Neural cell (in vitro differentiated cells): ENCODE measurements around the gene NT5DC3. TPM values are rescaled to one million over a fixed set of nuclear protein-coding genes. Genes with fewer than 3 reads are reported as not detected.

Source experiments
- H2AFZ ChIP-seq: fragments of 200-600, 300-800 bp; sonication (generic), shearing (Covaris generic); 2 replicates; pipeline ENCODE4 v1.6.0; 2014; ENCODE audit warnings: low read depth, mild to moderate bottlenecking, antibody characterized with exemption, low read length, moderate library complexity
- H3F3A ChIP-seq: fragments of 200-600 bp; shearing (Covaris generic); 2 replicates; pipeline ENCODE4 v1.6.1; 2016; ENCODE audit warnings: mild to moderate bottlenecking, moderate library complexity, mixed read lengths, antibody characterized with exemption, low read length; ENCODE audit not compliant: insufficient read depth, poor library complexity, severe bottlenecking
- H3K27ac ChIP-seq: fragments of 200-600, 300-800 bp; sonication (generic), shearing (Covaris generic); 2 replicates; pipeline ENCODE4 v1.5.1; 2014; ENCODE audit warnings: mild to moderate bottlenecking, low read length, moderate library complexity
- H3K27me3 ChIP-seq: fragments of 300-800, 200-600 bp; sonication (generic), shearing (Covaris generic); 2 replicates; pipeline ENCODE4 v1.6.0; 2014; ENCODE audit warnings: mild to moderate bottlenecking, low read depth, low read length, moderate library complexity; ENCODE audit not compliant: insufficient read depth
- H3K36me3 ChIP-seq: fragments of 300-800, 200-600 bp; sonication (generic), shearing (Covaris generic); 2 replicates; pipeline ENCODE4 v1.5.1; 2014; ENCODE audit warnings: mild to moderate bottlenecking, antibody characterized with exemption, low read length, moderate library complexity; ENCODE audit not compliant: insufficient read depth
- H3K4me2 ChIP-seq: fragments of 300-800, 200-600 bp; sonication (generic), shearing (Covaris generic); 2 replicates; pipeline ENCODE4 v1.6.0; 2014; ENCODE audit warnings: mild to moderate bottlenecking, low read length
- H3K4me3 ChIP-seq: fragments of 300-800, 200-600 bp; sonication (generic), shearing (Covaris generic); 2 replicates; pipeline ENCODE4 v1.5.1; 2014; ENCODE audit warnings: mild to moderate bottlenecking, low read length, moderate library complexity
- H3K79me2 ChIP-seq: fragments of 200-600 bp; shearing (Covaris generic); replicated peaks from 2 replicates; pipeline ENCODE4 v1.6.0; 2014; ENCODE audit warnings: mild to moderate bottlenecking, low read length, moderate library complexity; ENCODE audit not compliant: insufficient read depth
- H3K9ac ChIP-seq: fragments of 300-800, 200-600 bp; sonication (generic), shearing (Covaris generic); 2 replicates; pipeline ENCODE4 v1.6.1; 2016; ENCODE audit warnings: mild to moderate bottlenecking, low read length, mixed read lengths
- H3K9me2 ChIP-seq: fragments of 200-600 bp; shearing (Covaris generic); 2 replicates; pipeline ENCODE4 v1.6.1; 2016; ENCODE audit warnings: mild to moderate bottlenecking, low read length, mixed read lengths; ENCODE audit not compliant: insufficient read depth
- H3K9me3 ChIP-seq: fragments of 200-600, 300-800 bp; sonication (generic), shearing (Covaris generic); 2 replicates; pipeline ENCODE4 v1.6.1; 2016; ENCODE audit warnings: mild to moderate bottlenecking, mixed run types, low read length, moderate library complexity, mixed read lengths
- H4K20me1 ChIP-seq: fragments of 200-600 bp; shearing (Covaris generic); 2 replicates; pipeline ENCODE4 v1.6.1; 2016; ENCODE audit warnings: mild to moderate bottlenecking, mixed run types; ENCODE audit not compliant: insufficient read depth
- EP300 ChIP-seq: fragments of 450-650 bp; conservative IDR thresholded peaks from 2 replicates; pipeline ENCODE4 v1.6.1; 2014; ENCODE audit warnings: antibody characterized with exemption, mild to moderate bottlenecking, moderate library complexity; ENCODE audit not compliant: poor library complexity, severe bottlenecking
- EZH2 ChIP-seq: fragments of 200-600, 300-800 bp; shearing (Covaris generic), sonication (generic); IDR thresholded peaks from 2 replicates; pipeline ENCODE4 v1.6.1; 2014; ENCODE audit warnings: antibody characterized with exemption, low read length, borderline replicate concordance, mild to moderate bottlenecking; ENCODE audit not compliant: insufficient read depth, poor library complexity, severe bottlenecking
- MXI1 ChIP-seq: fragments of 450-650 bp; conservative IDR thresholded peaks from 2 replicates; pipeline ENCODE4 v1.6.1; 2014; ENCODE audit warnings: antibody characterized with exemption, mild to moderate bottlenecking; ENCODE audit not compliant: poor library complexity, severe bottlenecking
- POLR2AphosphoS5 ChIP-seq: IDR thresholded peaks from 2 replicates; pipeline ENCODE4 v1.6.1; 2012
- RAD21 ChIP-seq: fragments of 450-650 bp; conservative IDR thresholded peaks from 2 replicates; pipeline ENCODE4 v1.6.1; 2014; ENCODE audit warnings: antibody characterized with exemption, mild to moderate bottlenecking, moderate library complexity
- SMC3 ChIP-seq: fragments of 450-650 bp; conservative IDR thresholded peaks from 2 replicates; pipeline ENCODE4 v1.6.1; 2014; ENCODE audit warnings: antibody characterized with exemption, mild to moderate bottlenecking, moderate library complexity; ENCODE audit not compliant: poor library complexity
- TAF1 ChIP-seq: IDR thresholded peaks from 2 replicates; pipeline ENCODE4 v1.6.1; 2012; ENCODE audit warnings: low read depth
- polyA plus RNA-seq: library from polyadenylated mRNA; depleted of rRNA; stranded (reverse); fragments of >200 nt; gene quantifications from 2 replicates; pipeline ENCODE4 v1.2.3, GENCODE V29; 2014
- TF ChIP-seq, protein P1 (sequence below): fragments of 450-650 bp; IDR thresholded peaks from 2 replicates; pipeline ENCODE4 v1.5.1; 2014; ENCODE audit warnings: antibody characterized with exemption, mild to moderate bottlenecking, moderate library complexity; ENCODE audit not compliant: poor library complexity, severe bottlenecking
- TF ChIP-seq, protein P2 (sequence below): IDR thresholded peaks from 2 replicates; pipeline ENCODE4 v1.6.1; 2012; ENCODE audit warnings: borderline replicate concordance

The NT5DC3 gene
- polyA plus RNA-seq, 1 donor from 2014 or later = 4.0 TPM

DNA sequence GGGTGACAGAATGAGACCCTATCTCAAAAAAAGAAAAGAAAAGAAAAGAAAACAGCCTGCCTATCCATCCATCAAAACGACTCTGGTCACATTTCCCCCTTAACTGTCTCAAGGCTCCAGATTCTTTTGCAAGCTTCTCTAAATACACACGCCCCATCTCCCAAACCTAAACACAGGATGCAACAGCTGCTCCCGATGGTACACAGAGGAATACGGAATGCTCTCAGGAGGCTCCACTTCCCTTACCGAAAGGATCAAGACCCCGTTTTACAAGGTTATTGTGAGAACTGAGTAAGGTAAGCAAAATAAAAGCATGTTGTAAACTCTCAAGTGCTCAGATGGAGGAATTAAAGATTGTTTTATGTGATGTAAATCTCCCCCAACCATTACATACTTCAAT is 62.3 kb downstream of the NT5DC3 start:
- H3K4me2 ChIP-seq = no peak overlapping the region
- no peaks in the 10 kb centered on the region for H3K36me3 ChIP-seq
- H3K9me2 ChIP-seq = no peaks in the 10 kb centered on the region
- H3K27ac ChIP-seq = no peak overlapping the region
- H4K20me1 ChIP-seq = no peaks in the 10 kb centered on the region
- TF ChIP-seq, protein P1, sequence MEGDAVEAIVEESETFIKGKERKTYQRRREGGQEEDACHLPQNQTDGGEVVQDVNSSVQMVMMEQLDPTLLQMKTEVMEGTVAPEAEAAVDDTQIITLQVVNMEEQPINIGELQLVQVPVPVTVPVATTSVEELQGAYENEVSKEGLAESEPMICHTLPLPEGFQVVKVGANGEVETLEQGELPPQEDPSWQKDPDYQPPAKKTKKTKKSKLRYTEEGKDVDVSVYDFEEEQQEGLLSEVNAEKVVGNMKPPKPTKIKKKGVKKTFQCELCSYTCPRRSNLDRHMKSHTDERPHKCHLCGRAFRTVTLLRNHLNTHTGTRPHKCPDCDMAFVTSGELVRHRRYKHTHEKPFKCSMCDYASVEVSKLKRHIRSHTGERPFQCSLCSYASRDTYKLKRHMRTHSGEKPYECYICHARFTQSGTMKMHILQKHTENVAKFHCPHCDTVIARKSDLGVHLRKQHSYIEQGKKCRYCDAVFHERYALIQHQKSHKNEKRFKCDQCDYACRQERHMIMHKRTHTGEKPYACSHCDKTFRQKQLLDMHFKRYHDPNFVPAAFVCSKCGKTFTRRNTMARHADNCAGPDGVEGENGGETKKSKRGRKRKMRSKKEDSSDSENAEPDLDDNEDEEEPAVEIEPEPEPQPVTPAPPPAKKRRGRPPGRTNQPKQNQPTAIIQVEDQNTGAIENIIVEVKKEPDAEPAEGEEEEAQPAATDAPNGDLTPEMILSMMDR = no peak
- TF ChIP-seq SMC3 (no peak), TAF1 (no peak), EP300 (no peak), MXI1 (no peak), RAD21 (no peak), EZH2 (no peak), POLR2AphosphoS5 (no peak)
- TF ChIP-seq, protein P2, sequence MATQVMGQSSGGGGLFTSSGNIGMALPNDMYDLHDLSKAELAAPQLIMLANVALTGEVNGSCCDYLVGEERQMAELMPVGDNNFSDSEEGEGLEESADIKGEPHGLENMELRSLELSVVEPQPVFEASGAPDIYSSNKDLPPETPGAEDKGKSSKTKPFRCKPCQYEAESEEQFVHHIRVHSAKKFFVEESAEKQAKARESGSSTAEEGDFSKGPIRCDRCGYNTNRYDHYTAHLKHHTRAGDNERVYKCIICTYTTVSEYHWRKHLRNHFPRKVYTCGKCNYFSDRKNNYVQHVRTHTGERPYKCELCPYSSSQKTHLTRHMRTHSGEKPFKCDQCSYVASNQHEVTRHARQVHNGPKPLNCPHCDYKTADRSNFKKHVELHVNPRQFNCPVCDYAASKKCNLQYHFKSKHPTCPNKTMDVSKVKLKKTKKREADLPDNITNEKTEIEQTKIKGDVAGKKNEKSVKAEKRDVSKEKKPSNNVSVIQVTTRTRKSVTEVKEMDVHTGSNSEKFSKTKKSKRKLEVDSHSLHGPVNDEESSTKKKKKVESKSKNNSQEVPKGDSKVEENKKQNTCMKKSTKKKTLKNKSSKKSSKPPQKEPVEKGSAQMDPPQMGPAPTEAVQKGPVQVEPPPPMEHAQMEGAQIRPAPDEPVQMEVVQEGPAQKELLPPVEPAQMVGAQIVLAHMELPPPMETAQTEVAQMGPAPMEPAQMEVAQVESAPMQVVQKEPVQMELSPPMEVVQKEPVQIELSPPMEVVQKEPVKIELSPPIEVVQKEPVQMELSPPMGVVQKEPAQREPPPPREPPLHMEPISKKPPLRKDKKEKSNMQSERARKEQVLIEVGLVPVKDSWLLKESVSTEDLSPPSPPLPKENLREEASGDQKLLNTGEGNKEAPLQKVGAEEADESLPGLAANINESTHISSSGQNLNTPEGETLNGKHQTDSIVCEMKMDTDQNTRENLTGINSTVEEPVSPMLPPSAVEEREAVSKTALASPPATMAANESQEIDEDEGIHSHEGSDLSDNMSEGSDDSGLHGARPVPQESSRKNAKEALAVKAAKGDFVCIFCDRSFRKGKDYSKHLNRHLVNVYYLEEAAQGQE = no peak
- H3K9ac ChIP-seq = no peak overlapping the region
- no peaks in the 10 kb centered on the region for H3K79me2 ChIP-seq
- H3K9me3 ChIP-seq = no peaks in the 10 kb centered on the region
- no peaks in the 10 kb centered on the region for H3K27me3 ChIP-seq
- H2AFZ ChIP-seq = no peak overlapping the region
- H3F3A ChIP-seq = no peaks in the 10 kb centered on the region
- H3K4me3 ChIP-seq = no peak overlapping the region

DNA sequence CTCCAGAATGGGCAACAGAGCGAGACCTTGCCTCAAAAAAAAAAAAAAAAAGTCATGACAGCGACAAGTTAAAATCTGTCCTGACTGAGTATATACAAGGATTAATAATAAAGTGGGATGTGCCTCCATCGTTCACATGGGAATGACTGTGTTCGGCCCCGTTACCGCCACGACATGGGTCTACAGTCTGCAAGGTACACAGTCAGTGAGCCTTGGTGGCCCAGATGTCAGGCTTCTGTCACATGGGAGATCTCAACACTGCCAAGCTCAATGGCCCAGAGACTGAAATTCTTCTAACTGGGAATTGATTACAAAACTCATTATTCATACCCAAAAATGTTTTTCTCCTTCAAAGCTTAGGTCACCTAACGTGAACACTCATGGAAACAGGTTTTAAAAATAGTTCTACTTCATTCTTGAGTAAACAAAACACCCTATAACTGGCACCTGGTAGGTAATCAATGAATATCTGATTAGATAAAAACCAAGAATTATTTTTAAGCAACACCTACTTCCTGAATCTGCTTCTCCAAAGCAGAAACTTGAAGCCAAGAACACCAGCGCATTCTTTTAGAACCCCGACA is 66.0 kb downstream of the NT5DC3 start:
- Histone ChIP-seq H3K36me3 (no peaks in the 10 kb centered on the region), H4K20me1 (no peaks in the 10 kb centered on the region), H3K4me2 (no peak overlapping the region), H3K79me2 (no peaks in the 10 kb centered on the region), H3K9me2 (no peaks in the 10 kb centered on the region), H3K4me3 (no peak overlapping the region), H3K9me3 (no peaks in the 10 kb centered on the region), H3F3A (no peaks in the 10 kb centered on the region), H2AFZ (no peak overlapping the region), H3K27me3 (no peaks in the 10 kb centered on the region), H3K9ac (no peak overlapping the region), H3K27ac (no peak overlapping the region)
- TF ChIP-seq SMC3 (no peak), MXI1 (no peak), RAD21 (no peak), EP300 (no peak), POLR2AphosphoS5 (no peak), EZH2 (no peak), TAF1 (no peak)
- TF ChIP-seq, protein P1 = no peak
- TF ChIP-seq, protein P2 = no peak
